ENCODE measurements around the gene PCK1.

PCK1 gene

GRCh38 chr20:57536771-57537724 is 23.9 kb upstream of the PCK1 start:
- no peak for DNase-seq

GRCh38 chr20:57537822-57538221 is 23.1 kb upstream of the PCK1 start:
- DNase-seq: no peak

- DNase-seq: no peak
Observed at GRCh38 chr20:57539889-57540288, 21.0 kb upstream of the PCK1 start.

GRCh38 chr20:57540890-57541580 is 19.9 kb upstream of the PCK1 start:
- no peak for DNase-seq

- no peak for DNase-seq
Observed at GRCh38 chr20:57543754-57544153, 17.2 kb upstream of the PCK1 start.

GRCh38 chr20:57544838-57545564 is 15.9 kb upstream of the PCK1 start:
- DNase-seq: no peak

GRCh38 chr20:57545927-57546662 is 14.8 kb upstream of the PCK1 start:
- no peak for DNase-seq

GRCh38 chr20:57546956-57547649 is 13.8 kb upstream of the PCK1 start:
- no peak for DNase-seq

GRCh38 chr20:57548177-57549058 is 12.5 kb upstream of the PCK1 start:
- DNase-seq: no peak

GRCh38 chr20:57552471-57552870 is 8.4 kb upstream of the PCK1 start:
- no peak for DNase-seq

- DNase-seq: no peak
Observed at GRCh38 chr20:57553376-57554018, 7.4 kb upstream of the PCK1 start.

GRCh38 chr20:57555457-57556184 is 5.3 kb upstream of the PCK1 start:
- DNase-seq: no peak

- DNase-seq: no peak
Observed at GRCh38 chr20:57556980-57557274, 4.0 kb upstream of the PCK1 start.

- no peak for DNase-seq
Observed at GRCh38 chr20:57557926-57558613, 2.8 kb upstream of the PCK1 start.

GRCh38 chr20:57558614-57559288 is 2.2 kb upstream of the PCK1 start:
- DNase-seq: no peak

GRCh38 chr20:57559289-57559634 is 1.6 kb upstream of the PCK1 start:
- DNase-seq: no peak

GRCh38 chr20:57559658-57560553 is 1.0 kb upstream of the PCK1 start:
- no peak for DNase-seq
